IPS DF 4.7 (cell line): ENCODE data around the gene PEX16.
"Not testable (repeated sequence)": the region's sequence is repeated elsewhere in the genome, so short reads cannot be mapped to it uniquely, and the experiment has no call there.

ENCODE experiments used
- DNase-seq: peaks from one replicate; pipeline ENCODE4 v3.0.0-alpha.2; 2013; ENCODE audit warnings: low spot score; ENCODE audit errors: extremely low read depth

The PEX16 gene

DNA sequence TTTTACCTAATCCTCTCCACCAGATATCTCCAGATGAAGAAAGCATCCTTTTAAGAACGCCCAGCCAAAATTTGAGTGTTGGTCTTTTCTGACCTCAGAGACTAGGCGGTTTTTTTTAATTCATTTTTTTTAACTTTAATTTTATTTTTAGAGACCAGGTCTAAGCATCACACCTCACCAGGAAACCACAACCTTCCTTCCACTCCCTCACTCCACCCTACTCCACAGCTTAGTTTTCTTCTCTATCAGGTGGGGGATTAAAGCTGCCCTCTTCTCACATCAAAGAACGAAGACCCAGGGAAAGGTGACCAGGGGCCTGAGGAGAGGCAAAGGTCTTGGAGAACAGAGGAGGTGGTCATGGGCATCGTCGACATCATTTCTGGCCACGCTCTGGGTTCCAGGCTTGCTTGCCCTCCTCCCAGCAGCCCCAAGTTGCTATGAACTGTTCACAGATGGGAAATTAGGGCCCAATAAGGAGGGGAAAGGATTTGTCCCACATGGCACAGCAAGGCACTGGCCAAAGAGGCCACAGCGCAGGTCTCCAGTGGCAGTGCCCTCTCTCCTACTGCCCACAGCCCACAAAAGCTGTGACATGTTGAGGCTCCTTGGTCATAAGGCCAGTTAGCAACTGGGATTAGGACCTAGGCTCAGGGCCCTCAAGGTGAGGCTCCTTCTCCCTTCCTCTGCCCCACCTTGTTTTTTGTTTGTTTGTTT is 1.4 kb upstream of the PEX16 start:
- DNase-seq, result no peak

- DNase-seq, result no peak
Observed at GRCh38 chr11:45918331-45918941, 759 bp upstream of the PEX16 start.

GRCh38 chr11:45917286-45917622 is 423 bp downstream of the PEX16 start:
- no peak for DNase-seq

DNA sequence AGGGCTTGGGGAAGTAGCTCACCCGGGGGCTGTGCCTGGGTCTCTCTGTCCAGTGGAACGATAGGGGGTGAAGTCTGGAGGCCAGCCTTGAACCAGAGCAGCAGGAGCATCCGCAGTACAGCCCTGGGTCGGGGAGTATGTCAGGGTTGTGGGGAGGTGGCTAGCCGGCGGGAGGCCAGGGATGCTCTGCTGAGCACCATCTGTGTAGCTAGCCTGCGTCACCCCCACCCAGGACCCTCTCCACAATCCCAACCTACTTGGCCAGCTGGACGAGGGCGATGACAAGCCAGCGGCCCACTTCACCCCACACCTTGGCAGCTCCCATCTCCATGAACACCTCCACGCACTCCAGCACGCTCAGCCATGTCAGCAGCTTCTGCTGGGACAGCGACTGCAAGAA is 2.2 kb downstream of the PEX16 start:
- no peak for DNase-seq

- DNase-seq, result no peak
Observed at GRCh38 chr11:45913942-45914635, 3.6 kb downstream of the PEX16 start.

GRCh38 chr11:45913514-45913913 is 4.2 kb downstream of the PEX16 start:
- DNase-seq, result no peak

- no peak for DNase-seq
Observed at GRCh38 chr11:45910623-45911022, 7.1 kb downstream of the PEX16 start.

DNA sequence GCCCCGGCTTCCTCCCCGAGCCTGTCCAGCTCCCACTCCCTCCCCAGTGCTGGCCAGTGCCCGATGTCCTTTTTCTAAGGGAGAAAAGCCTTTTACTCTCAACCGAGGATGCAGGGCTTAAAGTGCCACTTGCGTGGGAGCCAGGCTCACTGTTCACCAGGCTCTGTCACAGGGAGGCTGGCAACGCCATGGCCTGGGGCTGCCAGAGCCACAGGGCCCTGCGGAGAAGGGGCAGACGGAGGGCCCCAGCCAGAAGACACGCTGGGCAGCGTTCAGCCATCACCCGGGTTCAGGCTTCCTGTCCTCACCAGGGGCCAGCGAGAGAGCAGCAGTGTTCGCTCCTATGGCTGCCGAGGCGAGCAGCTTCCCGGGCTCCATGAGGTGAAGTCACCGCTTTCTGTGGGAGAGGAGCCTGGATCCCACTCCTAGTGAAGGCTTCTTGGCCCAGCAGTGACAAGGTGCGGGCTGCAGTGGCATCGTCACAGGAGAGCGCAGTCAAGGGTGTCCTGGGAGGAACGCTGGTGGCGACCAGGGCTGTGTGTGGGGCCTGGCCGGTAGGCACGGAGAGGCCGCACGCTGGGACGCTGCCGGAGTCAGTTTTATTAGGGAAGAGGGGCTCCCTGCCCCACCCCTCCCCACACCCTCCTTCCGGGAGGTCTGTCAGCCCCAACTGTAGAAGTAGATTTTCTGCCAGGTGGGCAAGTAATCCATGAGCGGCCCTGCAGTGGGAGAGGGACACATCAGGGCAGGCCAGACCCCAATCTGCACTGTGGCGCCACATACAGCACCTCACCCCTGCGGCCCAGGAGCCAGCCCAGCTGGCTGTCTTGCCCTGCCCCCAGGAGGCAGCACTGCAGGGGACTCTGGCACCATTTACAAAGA is 7.8 kb downstream of the PEX16 start:
- no peak for DNase-seq

DNA sequence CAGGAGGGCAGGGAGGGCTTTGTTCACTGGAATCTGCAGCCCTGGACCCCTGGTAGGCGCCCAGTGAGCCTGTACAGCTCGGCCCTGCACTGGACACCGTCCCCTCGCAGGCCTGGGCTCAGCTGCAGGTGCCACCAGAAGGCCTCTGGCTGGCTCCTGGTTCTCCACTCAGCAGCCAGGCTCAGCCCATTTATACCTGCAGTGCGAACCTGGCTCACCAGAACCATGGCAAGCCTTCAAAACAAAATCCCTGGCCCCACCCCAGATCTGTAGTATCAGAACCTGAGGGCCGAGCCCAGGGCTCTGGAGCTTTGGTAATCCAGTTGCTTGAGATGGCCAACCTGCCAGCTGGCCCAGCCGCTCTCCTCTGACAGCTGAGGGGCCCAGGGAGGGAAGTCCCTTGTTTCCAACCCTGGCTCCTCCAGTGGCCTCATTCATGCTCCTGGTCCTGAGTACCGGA is 9.7 kb downstream of the PEX16 start:
- DNase-seq, result no peak

- no peak for DNase-seq
Observed at GRCh38 chr11:45906965-45907611, 10.6 kb downstream of the PEX16 start, which contains the start of gene FREY1. TSS of gene FREY1 (minus strand) at chr11:45907271. CDS start at chr11:45907245, 26 bp downstream.

- no peak for DNase-seq
Observed at GRCh38 chr11:45906096-45906682, 11.5 kb downstream of the PEX16 start.

- not testable (repeated sequence) for DNase-seq
Observed at GRCh38 chr11:45905576-45905975, 12.1 kb downstream of the PEX16 start.

DNA sequence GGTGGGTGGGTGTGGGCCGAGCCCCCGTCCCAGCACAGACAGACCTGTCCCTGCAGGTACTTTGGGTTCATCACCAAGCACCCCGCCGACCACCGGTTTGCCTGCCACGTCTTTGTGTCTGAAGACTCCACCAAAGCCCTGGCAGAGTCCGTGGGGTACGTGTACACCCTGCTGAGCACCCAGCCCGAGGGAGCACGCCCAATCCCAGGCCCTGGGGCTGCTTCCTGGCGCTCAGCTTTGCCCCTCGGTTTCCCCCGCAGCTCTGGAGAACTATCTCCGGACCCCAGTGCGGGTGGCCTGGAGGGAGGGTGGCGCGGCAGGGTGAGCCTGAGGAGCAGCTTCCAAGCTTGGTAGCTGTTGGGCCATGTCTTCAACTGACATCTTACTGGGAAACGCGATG is 12.6 kb downstream of the PEX16 start:
- no peak for DNase-seq

- no peak for DNase-seq
Observed at GRCh38 chr11:45904309-45904915, 13.3 kb downstream of the PEX16 start.

DNA sequence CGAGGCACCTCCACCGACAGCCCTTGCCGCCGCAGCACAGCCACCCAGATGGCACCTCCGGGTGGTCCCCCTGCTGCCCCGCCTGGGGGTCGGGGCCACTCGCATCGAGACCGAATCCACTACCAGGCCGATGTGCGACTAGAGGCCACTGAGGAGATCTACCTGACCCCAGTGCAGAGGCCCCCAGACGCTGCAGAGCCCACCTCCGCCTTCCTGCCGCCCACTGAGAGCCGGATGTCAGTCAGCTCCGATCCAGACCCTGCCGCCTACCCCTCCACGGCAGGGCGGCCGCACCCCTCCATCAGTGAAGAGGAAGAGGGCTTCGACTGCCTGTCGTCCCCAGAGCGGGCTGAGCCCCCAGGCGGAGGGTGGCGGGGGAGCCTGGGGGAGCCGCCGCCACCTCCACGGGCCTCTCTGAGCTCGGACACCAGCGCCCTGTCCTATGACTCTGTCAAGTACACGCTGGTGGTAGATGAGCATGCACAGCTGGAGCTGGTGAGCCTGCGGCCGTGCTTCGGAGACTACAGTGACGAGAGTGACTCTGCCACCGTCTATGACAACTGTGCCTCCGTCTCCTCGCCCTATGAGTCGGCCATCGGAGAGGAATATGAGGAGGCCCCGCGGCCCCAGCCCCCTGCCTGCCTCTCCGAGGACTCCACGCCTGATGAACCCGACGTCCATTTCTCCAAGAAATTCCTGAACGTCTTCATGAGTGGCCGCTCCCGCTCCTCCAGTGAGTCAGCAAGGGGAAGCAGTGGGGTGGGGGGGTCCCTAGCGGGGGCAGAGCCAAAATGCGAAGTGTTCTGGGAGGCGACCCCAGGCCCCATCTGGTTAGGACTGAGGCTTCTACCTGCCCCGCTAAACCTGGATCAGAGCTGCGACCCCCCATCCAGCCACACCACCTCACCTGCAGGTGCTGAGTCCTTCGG is 15.0 kb downstream of the PEX16 start:
- DNase-seq, result no peak

DNA sequence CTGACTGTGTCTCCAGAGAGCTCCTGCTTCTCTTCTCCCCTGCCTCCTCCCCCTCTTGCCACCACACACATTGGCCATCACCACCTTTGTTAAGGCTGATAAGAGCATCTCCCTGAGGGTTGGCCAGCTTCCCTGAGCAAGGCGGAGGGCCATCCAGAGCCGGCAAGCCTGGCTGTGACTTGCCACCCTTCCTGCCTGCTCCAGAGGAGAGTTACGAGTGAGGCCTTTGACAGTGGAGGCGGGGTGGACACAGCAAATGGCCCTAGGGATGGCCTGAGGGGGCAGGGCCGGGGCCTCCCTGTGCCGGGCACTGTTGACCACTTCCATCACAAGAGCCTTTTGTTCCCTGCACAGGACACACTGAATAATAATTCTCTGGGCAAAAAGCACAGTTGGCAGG is 16.1 kb downstream of the PEX16 start:
- DNase-seq, result no peak

DNA sequence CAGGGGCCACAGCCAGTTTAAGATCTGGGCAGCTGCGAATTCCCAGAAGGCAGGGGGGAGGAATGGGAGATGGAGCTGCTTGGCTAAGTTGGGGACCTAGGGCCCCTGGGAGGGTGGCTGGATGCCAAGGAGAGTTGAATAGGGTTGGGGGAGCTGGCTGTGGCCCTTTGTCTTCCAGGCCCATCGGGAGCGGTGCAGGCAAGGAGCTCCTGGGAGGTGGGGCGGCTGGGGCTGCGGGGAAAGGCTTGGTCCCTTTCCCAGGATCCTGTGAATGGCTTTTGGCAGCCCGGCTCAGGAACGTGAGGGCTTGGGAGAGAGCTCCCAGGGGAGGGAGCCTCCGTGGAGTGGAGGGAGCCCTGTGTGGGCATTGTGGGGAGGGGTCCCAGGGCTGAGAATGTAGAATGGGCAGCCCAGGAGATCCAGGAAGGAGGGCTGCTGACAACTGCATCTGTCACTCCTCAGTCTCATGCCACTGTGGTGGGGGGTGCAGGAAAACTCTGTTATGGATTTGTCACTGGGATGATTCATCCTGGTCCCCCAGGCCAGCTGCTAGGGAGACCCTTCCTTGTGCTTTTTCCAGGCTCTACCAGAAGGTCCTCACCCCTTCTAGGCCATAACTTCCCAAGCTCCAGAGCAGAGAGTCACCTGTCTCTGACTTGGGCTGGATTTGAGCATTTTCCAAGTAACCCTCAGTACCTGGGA is 16.6 kb downstream of the PEX16 start:
- DNase-seq, result no peak

- not testable (repeated sequence) for DNase-seq
Observed at GRCh38 chr11:45900175-45900800, 17.4 kb downstream of the PEX16 start.
